HG03378 (cell line): Measurements from ENCODE around the gene ISOC2.
"Not testable (repeated sequence)": the region's sequence is repeated elsewhere in the genome, so short reads cannot be mapped to it uniquely, and the experiment has no call there.

Source experiments
- ATAC-seq: cut with Tn5 transposase; IDR thresholded peaks from one replicate; pipeline ENCODE4 v1.9.1; 2021; ENCODE audit warnings: mild to moderate bottlenecking, moderate library complexity; ENCODE audit not compliant: unreplicated experiment

Gene ISOC2

GRCh38 chr19:55460670-55461258, 678 bp downstream of the ISOC2 start:
- no peak for ATAC-seq

GRCh38 chr19:55459950-55460657, 1.3 kb downstream of the ISOC2 start:
- ATAC-seq: no peak

GRCh38 chr19:55459551-55459949, 1.9 kb downstream of the ISOC2 start:
- ATAC-seq: no peak

- ATAC-seq: no peak
These were observed 3.6 kb downstream of the ISOC2 start for GRCh38 chr19:55457683-55458457.

GRCh38 chr19:55456347-55456746, 5.1 kb downstream of the ISOC2 start:
- no peak for ATAC-seq

GRCh38 chr19:55455576-55456235, 5.7 kb downstream of the ISOC2 start:
- no peak for ATAC-seq

GRCh38 chr19:55454787-55455243, 6.6 kb downstream of the ISOC2 start:
- no peak for ATAC-seq

- no peak for ATAC-seq
These were observed 7.8 kb downstream of the ISOC2 start for GRCh38 chr19:55453511-55454260.

- ATAC-seq: no peak
These were observed 8.6 kb downstream of the ISOC2 start for GRCh38 chr19:55452749-55453346.

- no peak for ATAC-seq
These were observed 9.3 kb downstream of the ISOC2 start for GRCh38 chr19:55451965-55452748.

GRCh38 chr19:55451163-55451964, 10.1 kb downstream of the ISOC2 start:
- ATAC-seq: no peak

- no peak for ATAC-seq
These were observed 12.0 kb downstream of the ISOC2 start for GRCh38 chr19:55449469-55449868.

- not testable (repeated sequence) for ATAC-seq
These were observed 13.3 kb downstream of the ISOC2 start for GRCh38 chr19:55448175-55448490.

- no peak for ATAC-seq
These were observed 13.8 kb downstream of the ISOC2 start for GRCh38 chr19:55447421-55448174.

- no peak for ATAC-seq
These were observed 15.4 kb downstream of the ISOC2 start for GRCh38 chr19:55446060-55446459.

- ATAC-seq: no peak
These were observed 16.8 kb downstream of the ISOC2 start for GRCh38 chr19:55444646-55445045.

GRCh38 chr19:55443824-55444480, 17.5 kb downstream of the ISOC2 start:
- no peak for ATAC-seq
